ENCODE results near the gene ARSI.

DNA sequence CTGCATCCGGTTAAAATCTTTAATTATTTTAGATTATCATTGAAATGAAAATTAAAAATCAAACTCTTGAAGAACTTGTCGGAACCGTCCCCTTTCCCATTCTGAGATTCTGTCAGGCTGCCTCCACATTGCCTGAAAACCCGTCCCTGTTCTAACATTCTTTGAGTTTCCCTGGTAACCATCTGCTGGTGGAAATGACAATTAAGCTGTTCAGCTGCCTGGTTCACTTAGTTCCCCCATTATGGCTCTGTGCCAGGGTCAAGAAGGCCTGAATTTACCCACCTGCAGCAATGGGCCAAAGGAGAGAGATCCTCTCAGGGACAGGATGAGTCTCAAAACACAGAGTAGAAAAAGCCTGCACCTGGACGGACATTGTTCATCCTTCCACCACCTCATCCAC is 43.0 kb upstream of the ARSI start:
- TF ChIP-seq, protein P1, sequence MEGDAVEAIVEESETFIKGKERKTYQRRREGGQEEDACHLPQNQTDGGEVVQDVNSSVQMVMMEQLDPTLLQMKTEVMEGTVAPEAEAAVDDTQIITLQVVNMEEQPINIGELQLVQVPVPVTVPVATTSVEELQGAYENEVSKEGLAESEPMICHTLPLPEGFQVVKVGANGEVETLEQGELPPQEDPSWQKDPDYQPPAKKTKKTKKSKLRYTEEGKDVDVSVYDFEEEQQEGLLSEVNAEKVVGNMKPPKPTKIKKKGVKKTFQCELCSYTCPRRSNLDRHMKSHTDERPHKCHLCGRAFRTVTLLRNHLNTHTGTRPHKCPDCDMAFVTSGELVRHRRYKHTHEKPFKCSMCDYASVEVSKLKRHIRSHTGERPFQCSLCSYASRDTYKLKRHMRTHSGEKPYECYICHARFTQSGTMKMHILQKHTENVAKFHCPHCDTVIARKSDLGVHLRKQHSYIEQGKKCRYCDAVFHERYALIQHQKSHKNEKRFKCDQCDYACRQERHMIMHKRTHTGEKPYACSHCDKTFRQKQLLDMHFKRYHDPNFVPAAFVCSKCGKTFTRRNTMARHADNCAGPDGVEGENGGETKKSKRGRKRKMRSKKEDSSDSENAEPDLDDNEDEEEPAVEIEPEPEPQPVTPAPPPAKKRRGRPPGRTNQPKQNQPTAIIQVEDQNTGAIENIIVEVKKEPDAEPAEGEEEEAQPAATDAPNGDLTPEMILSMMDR (conservative IDR thresholded peaks at IDR 0.05; ENCODE audit: low read length): no peak
- TF ChIP-seq EZH2phosphoT487 (IDR thresholded peaks at IDR 0.05; ENCODE audit: borderline replicate concordance, low read depth, low read length): no peak

Data from OCI-LY7 (cell line).